AG09319 (cell line): ENCODE results near the gene TYW3.

ENCODE experiments used
- DNase-seq: peaks from one replicate; pipeline ENCODE4 v3.0.0-alpha.2; 2010; ENCODE audit warnings: low read depth; ENCODE audit errors: extremely low read depth
- CTCF ChIP-seq: IDR thresholded peaks from 2 replicates; pipeline ENCODE4 v1.5.1; 2011; ENCODE audit warnings: low read depth, mild to moderate bottlenecking, inconsistent platforms, low read length, moderate library complexity

The TYW3 gene

GRCh38 chr1:74799119-74799657 is 66.2 kb downstream of the TYW3 start:
- DNase-seq = no peak
- TF ChIP-seq CTCF = no peak

GRCh38 chr1:74811436-74812179 is 78.7 kb downstream of the TYW3 start:
- TF ChIP-seq CTCF = no peak
- DNase-seq = no peak

- no peak for TF ChIP-seq CTCF
- DNase-seq = no peak
These were observed 79.2 kb downstream of the TYW3 start for GRCh38 chr1:74812180-74812541.
